Myocyte (in vitro differentiated cells): ENCODE measurements around the gene AKIRIN1. TPM values are rescaled to one million over a fixed set of nuclear protein-coding genes. Genes with fewer than 3 reads are reported as not detected.
A peak's percentile ranks its signal among the peaks of the same experiment; 100 is the strongest.
"Not testable (repeated sequence)": the region's sequence is repeated elsewhere in the genome, so short reads cannot be mapped to it uniquely, and the experiment has no call there.

ENCODE experiments used
- DNase-seq: peaks from one replicate; pipeline ENCODE4 v3.0.0-alpha.2; 2012; ENCODE audit warnings: low read depth
- polyA plus RNA-seq: library from polyadenylated mRNA; unstranded; fragments of >200 nt; gene quantifications from one replicate; pipeline ENCODE4 v1.2.1, GENCODE V29; 2012; ENCODE audit warnings: missing spikeins
- total RNA-seq: library from RNA; depleted of rRNA; stranded (reverse); fragments of >200 nt; gene quantifications from 2 replicates; pipeline ENCODE4 v1.2.3, GENCODE V29; 2014

The AKIRIN1 gene, protein sequence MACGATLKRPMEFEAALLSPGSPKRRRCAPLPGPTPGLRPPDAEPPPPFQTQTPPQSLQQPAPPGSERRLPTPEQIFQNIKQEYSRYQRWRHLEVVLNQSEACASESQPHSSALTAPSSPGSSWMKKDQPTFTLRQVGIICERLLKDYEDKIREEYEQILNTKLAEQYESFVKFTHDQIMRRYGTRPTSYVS
- total RNA-seq = 41.7 and 45.9 TPM in 2 replicates
- polyA plus RNA-seq = 35.5 TPM

DNA sequence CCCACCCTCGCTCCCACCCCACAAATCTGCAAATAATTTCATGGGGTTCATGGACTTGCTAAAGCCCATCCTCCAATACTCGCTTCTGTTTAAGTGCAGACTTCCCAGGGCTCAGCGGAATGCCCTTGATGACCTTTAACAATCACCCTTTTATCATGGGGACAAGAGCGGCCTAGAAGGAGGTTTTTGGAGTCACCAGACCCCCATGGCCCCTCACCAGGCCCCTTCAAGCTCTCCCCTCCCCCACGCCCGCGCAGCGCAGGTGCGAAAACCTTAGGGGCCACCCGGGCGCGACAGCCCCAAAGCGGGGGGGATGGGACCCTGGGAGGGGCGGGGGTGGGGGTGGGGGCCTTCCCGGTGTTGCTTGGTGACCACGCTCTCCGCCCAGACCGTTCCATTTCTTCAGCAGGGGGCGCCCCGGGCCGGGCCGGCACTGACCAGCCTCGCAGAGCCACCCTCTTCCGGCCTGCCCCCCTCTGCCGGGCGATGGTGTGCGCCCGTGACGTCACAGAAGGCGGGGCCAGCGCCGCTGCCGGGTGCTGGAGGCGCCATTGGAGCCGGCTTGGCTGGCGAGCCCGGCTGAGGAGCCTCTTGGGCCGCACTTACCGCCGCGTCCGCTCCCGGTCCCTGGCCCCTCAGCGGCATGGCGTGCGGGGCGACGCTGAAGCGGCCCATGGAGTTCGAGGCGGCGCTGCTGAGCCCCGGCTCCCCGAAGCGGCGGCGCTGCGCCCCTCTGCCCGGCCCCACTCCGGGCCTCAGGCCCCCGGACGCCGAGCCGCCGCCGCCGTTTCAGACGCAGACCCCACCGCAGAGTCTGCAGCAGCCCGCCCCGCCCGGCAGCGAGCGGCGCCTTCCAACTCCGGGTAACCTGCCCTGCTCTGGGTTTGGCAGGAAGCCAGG is at the start of gene AKIRIN1:
TSS of gene AKIRIN1 (plus strand) at position 539 of the 900 bp plus-strand sequence. CDS start at position 644, 105 bp downstream.
- DNase-seq = peak; percentile 95

DNA sequence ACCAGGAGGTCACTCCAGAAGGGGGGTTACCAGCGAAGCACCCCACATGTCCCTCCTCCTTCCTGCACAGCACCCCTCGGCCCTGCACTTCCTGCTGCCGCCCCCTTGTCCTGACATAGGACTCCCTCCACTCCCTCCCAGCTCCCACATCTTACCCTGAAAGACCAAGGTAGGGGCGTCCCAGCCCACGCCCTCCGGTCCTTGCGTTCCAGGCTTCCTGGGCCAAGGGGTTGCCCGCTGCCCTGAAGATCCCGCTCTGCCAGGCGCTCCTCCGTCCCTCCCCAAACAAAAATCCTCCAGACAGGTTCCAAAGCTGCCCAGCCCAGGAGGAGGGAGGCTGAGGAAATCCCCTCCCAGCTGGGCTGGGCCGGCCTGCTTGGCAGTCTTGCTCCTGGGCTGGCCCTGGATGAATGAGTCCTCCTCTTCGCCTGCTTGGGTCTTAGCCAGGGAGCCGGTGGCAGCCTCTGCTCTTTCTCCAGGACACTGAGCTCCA is 49.5 kb upstream of the AKIRIN1 start, which contains the start of gene RHBDL2:
TSS of gene RHBDL2 (minus strand) at position 304 of the 493 bp plus-strand sequence. CDS start 22,618 bp downstream, outside the sequence.
- DNase-seq = peak; percentile 61

DNA sequence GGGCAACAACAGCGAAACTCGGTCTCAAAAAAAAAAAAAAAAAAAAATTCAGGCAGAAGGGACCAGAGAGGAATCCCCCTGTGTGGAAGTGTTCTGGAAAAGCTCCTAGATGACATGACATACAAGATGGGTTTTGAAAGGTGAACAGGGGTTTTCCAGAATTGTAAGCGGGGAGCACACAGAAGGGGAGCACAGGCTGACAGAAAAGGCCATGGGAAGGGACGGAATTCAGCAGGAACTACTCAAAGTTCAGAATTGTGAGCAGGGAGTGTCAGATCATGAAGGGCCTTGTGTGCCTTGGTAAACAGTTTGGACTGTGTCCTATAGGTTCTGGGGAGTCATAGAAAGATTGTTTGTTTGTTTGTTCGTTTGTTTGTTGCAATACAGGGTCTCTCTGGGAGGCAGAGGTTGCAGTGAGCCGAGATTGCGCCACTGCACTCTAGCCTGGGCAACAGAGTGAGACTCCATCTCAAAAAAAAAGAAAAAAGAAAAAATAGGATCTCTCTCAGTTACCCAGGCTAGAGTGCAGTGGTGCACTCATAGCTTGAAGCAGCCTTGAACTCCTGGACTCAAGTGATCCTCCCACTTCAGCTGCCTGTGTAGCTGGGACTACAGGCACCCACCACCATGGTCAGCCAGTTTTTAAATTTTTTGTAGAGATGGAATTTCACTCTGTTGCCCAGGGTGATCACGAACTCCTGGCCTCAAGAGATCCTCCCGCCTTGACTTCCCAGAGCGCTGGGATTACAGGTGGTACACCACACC is 48.2 kb upstream of the AKIRIN1 start:
- DNase-seq = no peak

DNA sequence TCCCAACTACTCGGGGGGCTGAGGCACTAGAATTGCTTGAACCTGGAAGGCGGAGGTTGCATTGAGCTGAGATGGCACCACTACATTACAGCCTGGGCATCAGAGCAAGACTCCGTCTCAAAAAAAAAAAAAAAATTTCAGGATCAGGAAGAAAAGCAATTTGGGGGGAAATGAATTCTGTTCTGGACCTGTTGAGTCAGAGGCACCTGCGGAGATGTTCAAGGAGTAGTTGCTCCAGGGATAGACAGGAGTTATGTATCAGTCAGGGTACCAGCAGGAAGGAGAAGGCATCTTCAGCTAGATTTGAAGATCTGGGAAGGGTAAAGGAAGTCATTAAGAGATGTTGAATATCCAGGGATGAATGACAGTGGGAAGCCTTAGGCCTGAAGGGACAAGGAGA is 46.5 kb upstream of the AKIRIN1 start:
- no peak for DNase-seq

DNA sequence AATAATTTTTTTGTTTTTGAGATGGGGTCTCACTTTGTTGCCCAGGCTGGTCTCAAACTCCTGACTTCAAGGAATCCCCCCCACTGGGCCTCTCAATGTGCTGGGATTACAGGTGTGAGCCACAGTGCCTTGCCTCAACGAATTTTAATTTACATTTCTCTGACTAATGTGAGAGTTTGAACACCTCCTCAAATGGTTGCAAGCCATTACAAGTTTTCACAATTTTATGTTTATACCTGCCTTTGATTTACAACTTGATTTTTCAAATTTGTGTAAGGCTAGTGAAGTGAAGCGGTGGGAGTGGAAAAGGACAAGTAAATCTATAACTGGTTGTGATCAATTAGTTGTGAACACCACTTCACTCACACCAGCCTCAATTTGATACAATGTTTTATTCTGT is 40.5 kb upstream of the AKIRIN1 start:
- no peak for DNase-seq

DNA sequence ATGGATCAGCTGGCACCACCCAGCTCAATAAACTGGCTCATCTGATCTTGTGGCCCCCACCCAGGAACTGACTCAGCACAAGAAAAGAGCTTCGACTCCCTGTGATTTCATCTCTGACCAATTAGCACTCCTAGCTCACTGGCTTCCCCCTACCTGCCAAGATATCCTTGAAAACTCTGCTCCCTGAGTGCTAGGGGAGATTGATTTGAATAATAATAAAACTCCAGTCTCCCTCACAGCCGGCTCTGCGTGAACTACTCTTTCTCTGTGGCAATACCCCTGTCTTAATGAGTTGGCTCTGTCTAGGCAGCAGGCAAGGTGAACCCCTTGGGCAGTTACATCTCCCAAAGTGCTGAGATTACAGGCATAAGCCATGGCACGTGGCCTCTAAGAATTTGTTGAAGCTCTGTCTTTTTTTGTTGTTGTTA is 37.6 kb upstream of the AKIRIN1 start:
- no peak for DNase-seq

DNA sequence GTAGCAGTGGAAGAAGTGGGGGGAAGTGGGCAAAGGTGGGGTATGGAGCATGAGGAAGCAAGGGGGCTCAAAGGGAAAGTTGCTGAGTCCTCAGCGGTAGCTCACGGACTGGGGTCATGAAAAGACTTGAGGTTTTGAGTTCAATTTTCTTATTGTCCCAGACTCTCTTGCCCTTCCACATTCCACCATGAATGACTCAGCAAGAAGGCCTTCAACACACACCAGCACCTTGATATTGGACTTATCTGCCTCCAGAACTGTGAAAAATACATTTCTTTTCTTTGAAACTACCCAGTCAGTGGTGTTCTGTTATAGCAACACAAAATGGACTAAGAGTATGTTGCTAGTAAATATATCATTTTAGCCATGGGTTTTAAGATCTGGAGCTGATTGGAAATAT is 32.1 kb upstream of the AKIRIN1 start:
- DNase-seq = no peak

DNA sequence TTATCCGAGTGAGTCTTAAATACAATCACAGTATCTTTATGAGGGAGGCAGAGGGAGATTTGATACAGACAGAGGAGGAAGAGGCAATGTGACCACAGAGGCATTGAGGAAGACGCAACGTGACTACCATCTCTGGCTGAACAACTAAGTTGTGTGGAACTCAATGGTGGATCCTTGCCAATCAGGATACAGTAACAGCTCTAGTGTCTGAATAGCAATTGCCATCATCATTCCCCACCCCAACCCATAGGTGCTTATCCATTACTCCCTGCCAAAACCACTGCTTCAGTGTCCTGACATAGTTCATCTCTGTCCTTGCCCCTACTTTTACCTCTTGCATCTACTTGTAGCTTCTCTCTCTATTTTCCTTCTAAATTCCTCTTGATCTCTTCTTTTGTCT is 29.0 kb upstream of the AKIRIN1 start:
- peak; percentile 66 for DNase-seq

DNA sequence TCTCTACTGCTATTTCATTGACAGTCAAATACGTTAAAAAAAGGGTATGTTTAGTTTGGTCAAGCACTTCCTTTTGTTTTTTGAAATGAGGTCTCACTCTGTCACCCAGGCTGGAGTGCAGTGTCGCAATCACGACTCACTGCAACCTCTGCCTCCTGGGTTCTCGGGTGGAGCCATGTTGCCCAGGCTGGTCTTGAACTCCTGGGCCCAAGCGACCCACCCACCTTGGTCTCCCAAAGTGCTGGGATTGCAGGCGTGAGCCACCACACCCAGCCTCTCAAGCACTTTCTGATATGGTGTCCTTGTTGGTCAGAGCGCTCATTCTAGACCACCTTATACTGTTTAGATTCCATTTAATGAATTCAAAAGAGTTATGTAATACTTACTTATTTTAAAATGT is 28.5 kb upstream of the AKIRIN1 start:
- peak; percentile 17 for DNase-seq

DNA sequence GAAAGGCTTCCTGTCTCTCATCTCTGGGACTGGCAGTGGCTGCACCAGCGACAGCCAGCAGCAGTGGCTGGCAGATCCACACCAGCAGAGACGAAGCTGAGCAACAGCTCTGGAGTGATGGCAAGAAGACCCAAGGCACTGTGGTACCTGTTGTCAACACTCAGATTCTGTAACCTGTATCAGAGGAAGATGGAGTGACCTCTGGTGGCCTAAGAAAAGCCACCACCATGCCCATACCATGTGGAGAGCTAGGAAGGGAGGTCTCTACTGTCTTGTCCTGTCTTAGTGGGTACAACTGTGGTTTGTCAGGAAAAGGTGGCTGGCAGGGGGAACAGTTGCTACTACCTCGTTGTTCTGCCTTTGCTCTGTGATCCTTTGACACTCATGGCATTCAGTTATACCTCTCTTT is 26.9 kb upstream of the AKIRIN1 start:
- DNase-seq = no peak

DNA sequence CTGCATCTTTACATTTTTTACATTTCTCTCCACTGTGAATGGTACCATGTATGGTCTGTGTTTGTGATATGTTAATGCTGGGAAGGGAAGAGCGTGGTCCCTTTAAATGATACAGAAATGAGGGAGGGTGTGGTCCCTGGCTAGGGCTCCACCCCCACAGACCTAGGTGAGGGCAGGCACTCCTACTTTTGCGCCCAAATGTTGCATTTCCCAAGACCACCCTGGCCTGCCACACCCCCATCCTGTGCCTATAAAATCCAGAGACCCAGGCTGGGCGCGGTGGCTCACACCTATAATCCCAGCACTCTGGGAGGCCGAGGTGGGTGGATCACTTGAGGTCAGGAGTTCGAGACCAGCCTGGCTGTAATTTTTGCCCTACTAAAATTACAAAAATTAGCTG is 17.9 kb upstream of the AKIRIN1 start:
- not testable (repeated sequence) for DNase-seq

DNA sequence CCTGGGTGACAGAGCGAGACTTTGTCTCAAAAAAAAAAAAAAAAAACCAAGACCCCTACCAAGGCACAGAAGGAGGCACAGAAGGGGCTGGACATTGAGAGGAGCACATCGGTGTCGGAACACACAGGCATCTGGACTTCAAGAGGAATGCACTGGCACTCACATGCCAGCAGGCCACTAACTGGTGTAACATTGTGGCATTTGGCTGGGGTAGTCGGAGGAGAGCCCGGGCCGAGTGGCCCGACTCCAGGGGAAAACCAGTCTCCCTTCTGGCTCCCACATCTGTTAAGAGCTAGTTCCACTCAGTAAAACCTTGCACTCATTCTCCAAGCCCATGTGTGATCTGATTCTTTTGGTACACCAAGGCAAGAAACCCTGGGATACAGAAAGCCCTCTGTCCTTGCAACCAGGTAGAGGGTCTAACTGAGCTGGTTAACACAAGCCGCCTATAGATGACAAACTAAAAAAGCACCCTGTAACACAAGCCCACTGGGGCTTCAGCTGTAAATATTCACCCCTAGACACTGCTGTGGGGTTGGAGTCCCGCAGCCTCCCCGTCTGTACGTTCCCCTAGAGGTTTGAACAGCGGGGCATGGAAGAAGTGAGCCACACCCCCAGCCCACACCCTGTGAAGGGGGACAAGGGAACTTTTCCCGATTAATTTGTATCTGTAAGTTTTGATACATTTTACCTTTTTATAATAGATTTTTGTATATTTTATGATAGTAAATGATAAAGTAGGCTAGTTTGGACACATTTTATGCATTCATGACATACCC is 17.2 kb upstream of the AKIRIN1 start:
- DNase-seq = peak; percentile 14

DNA sequence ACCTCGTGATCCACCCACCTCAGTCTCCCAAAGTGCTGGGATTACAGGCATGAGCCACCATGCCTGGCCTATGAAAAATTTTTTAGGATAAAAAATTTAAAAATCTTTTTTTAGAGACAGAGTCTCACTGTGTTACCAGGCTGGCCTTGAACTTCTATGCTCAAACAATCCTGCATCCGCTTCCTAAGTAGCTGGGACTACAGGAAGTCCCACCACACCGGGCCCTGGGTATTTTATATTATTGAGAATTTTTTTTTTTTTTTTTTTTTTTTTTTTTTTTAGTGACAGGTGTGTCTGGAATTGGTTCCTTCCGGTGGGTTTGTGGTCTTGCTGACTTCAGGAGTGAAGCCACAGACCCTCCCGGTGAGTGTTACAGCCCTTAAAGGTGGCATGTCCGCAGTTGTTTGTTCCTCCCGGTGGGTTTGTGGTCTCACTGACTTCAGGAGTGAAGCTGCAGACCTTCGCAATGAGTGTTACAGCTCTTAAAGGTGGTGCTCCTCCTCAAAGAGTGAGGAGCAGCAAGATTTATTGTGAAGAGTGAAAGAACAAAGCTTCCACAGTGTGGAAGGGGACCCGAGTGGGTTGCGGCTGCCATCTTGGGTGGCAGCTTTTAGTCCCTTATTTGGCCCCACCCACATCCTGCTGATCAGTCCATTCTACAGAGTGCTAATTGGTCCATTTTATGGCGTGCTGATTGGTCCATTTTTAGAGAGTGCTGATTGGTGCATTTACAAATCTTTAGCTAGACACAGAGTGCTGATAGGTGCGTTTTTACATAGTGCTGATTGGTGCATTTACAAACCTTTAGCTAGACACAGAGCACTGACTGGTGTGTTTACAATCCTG is 13.5 kb upstream of the AKIRIN1 start:
- not testable (repeated sequence) for DNase-seq

DNA sequence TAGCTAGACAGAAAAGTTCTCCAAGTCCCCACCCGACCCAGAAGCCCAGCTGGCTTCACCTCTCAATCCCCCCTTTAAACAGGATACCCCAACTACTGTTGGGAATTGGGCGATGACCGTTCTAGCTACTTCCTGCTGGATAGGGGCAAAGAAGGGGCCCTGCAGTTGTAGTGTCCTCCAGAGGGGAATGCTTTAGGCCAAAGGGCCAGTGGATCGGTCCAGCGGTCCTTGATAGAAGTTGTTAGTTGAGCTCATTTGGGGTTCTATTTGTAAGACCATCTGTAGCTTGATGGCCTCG is 12.9 kb upstream of the AKIRIN1 start:
- DNase-seq = not testable (repeated sequence)

DNA sequence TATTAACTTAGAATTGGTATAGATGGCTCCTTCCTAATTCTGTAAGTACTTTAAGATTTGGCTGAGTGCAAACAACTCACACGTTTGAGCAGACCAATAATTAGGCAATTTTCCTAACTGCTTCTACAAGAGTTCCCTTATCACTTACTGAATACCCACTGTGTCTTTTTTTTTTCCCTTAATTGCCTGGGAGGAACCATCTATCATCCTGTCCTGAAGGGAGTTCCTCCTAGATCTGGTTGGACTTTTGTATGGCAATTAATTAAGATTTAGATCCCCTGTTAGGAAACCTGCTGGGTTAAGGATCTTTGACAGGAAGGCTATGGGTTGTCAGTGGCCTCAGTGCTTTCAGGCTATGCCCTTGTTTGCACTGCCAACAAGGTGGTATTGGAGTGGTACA is 11.7 kb upstream of the AKIRIN1 start:
- DNase-seq = not testable (repeated sequence)

DNA sequence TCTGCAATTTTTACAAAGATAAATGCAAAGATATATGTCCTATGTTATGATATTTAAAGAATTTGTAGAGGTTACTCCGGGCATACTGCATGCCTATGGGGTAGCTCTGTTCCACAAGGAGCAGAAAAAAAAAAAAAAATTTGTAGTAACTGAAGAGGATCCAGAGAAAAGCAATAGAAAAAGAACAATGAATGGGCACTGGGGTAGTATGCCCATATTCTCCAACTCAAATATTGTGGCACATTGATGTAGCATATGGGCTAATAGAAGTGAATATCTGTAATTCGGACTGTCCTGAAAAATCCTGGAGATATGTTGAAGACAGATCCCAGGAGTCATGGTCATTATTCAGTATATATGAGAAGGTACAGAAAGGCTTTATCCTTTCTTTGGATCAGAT is 1.1 kb upstream of the AKIRIN1 start:
- DNase-seq = no peak

DNA sequence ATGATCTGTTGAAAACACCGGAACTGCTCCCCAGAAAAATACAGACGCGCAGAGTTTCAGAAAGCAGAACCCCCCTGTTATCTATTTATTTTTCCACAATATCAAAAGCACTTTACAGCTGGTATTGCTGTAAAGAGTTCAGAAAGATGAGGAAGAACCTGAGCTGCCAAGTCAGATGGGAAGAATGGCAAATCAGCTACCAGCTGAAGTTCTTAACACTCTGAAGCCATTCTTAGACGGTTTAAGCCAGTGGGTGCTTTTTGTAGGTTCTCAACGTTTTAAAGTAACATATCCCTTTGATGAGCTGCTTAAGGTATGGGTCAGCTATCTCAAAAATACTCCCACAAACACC is 714 bp upstream of the AKIRIN1 start:
- DNase-seq = no peak

DNA sequence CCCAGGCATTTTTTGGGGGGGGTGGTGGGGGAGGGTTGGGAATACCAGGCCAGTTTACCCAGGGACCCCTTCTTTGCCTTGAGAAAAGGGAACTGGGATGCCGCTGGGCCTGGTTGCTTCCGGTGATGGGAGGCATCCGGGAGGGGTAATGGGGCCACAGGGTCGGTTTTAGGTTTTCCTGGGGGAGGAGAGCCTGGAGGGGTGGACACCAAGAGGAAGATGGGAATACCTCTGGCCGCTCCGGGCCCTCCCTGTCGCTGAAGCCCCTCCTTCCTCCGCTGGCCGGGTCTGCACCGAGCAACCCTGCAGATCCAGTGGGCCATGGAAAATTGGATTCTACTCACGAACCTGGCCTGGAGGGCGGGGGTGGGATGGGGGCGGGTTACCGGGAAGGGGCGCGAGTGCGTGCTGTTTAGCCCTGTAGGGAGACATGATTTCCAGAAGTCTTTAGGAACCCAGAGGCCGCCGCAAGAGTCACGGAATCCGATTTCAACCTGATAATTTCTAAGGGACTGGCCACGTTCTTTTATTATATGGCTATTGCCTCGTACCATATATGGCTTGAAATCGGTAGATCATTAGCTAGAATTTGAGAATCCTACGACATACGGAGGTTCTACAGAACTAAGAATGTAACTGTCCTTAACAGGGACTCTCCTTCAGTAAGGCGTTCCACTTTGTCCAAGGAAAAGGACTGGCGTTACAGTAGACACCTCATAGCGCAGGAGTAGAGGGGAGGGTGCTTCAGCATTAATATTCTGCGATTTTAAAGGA is 749 bp downstream of the AKIRIN1 start:
- DNase-seq = peak; percentile 37

DNA sequence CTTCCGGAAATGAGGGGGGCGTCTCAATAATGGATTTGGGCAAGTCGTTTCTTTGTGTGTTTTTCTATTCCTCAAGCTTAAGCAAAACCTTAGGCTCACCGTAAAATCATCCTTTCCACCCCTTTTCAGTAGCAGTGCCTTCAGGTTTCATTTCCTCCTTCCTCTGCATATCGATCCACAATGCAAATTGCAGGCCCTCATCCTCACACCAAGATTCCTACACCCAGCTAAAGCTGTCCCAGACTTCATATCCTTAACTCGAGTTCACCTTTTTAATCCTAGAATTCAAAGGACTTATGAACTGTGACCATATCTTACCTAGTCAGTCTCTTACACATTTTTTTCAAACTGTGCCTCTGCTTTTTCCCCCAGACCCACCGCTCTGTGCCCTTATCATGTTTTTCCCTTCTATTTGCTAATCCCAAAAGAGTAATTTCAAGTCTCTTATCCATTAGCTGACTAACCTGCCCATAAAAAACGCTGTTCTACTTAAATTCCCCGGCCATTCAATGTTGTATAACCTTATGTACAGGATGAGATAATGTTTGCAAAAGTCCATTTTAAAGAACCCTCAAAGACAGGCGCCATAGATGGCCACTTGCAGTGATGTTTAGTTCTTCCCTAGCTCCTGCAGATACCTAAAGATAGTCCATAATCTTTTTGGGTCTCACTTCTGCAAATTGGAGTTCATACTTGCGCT is 1.5 kb downstream of the AKIRIN1 start:
- no peak for DNase-seq
